B cell (primary cell): ENCODE results near the gene ZNF358.

Source experiments
- EZH2 ChIP-seq: IDR thresholded peaks from 2 replicates; pipeline ENCODE4 v1.6.1; 2012; ENCODE audit warnings: borderline replicate concordance, low read depth, mild to moderate bottlenecking, moderate library complexity, low read length; ENCODE audit not compliant: insufficient read depth, poor library complexity, severe bottlenecking
- TF ChIP-seq, protein P1 (sequence below): fragments of 200-600 bp; IDR thresholded peaks from one replicate; pipeline ENCODE4 v1.8.0; 2022; ENCODE audit warnings: antibody characterized with exemption, mild to moderate bottlenecking

DNA sequence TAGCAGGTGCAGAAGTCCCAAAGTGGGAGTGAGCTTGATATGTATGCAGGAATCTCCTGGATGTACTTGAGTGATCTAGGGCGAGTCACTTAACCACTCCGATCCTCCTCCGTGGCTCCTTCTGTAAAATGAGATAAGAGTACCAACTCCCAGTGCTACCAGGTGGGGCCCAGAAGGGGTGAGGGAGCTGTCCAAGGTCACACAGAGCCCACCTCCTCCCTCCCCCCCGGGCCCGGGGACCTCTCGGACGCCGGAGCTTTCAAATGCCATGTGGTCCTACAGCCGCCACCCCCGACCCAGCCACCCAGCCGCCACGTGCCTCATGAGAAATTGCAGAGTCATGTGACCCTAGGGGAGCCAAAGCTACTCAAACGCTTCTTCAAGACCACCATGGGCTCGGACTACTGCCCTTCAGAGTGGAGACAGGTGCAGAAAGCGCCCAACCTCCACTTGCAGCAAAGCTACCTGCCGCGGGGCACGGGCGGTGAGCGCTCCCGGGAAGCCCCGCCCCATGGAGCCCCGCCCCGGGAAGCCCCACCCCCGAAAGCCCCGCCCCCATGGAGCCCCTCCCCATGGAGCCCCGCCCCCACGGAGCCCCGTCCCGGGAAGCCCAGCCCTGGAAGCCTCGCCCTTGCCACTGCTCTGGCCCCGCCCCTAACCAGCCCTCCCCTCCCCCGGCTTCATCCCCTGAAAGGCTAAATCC is 10.1 kb upstream of the ZNF358 start:
- TF ChIP-seq, protein P1, sequence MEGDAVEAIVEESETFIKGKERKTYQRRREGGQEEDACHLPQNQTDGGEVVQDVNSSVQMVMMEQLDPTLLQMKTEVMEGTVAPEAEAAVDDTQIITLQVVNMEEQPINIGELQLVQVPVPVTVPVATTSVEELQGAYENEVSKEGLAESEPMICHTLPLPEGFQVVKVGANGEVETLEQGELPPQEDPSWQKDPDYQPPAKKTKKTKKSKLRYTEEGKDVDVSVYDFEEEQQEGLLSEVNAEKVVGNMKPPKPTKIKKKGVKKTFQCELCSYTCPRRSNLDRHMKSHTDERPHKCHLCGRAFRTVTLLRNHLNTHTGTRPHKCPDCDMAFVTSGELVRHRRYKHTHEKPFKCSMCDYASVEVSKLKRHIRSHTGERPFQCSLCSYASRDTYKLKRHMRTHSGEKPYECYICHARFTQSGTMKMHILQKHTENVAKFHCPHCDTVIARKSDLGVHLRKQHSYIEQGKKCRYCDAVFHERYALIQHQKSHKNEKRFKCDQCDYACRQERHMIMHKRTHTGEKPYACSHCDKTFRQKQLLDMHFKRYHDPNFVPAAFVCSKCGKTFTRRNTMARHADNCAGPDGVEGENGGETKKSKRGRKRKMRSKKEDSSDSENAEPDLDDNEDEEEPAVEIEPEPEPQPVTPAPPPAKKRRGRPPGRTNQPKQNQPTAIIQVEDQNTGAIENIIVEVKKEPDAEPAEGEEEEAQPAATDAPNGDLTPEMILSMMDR: no peak
- TF ChIP-seq EZH2: no peak
